ENCODE results near the gene ATOSB.

Gene ATOSB

GRCh38 chr9:35096035-35096849 is 19.4 kb downstream of the ATOSB start, which contains the start of gene PIGO:
Gene PIGO, minus strand, starts transcription at chr9:35096591. Its CDS starts 1,026 bp downstream, at chr9:35095565.
- DNase-seq (ENCODE audit: low read depth), result no peak
- H3K4me3 ChIP-seq (ENCODE audit: low read depth, low read length), result peak within 1 kb of the TSS; percentile 98

GRCh38 chr9:35091536-35091935 is 24.1 kb downstream of the ATOSB start:
- DNase-seq (ENCODE audit: low read depth), result no peak
- H3K4me3 ChIP-seq (ENCODE audit: low read depth, low read length), result no peak overlapping the region

DNA sequence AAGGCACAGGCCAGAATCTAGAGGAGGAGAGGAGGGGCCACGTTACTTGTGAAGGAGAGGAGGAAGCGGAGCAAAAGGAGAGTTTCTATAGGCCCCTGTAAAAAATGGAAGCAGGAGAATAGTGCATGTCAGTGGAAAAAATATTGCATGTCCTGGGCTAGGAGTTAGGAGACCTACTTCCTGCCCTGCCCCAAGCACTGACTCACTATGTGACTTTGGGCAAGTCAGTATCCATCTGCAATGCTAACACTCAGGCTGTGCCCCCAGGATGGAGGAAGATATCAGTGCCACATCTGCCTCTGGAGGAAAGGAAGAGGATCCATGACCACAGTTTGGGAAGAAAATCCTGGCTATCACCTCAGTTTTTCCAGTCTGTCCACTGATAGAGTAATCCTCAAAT is 26.2 kb downstream of the ATOSB start:
- no peak overlapping the region for H3K4me3 ChIP-seq (ENCODE audit: low read depth, low read length)
- no peak for DNase-seq (ENCODE audit: low read depth)

DNA sequence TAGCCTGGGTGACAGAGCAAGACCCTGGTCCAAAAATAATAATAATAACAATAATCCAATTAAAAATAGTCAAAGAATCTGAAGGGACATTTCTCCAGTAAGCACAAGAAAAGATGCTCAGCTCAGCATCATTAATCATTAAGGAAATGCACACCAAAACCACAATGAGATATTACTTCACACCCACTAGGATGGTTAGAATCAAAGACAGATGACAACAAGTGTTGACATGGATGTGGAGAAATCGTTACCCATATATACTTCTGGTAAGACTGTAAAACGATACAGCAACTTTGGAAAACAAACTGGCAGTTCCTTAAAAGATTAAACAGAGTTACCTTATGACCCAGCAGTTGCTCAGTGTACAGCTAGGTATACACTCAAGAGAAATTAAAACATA is 30.6 kb downstream of the ATOSB start:
- DNase-seq (ENCODE audit: low read depth), result no peak

GRCh38 chr9:35079426-35080341 is 36.0 kb downstream of the ATOSB start, which contains the start of gene FANCG:
Gene FANCG, minus strand, starts transcription at chr9:35079942. Its CDS starts 418 bp downstream, at chr9:35079524.
- peak; percentile 76 for DNase-seq (ENCODE audit: low read depth)
- peak within 1 kb of the TSS; percentile 83 for H3K4me3 ChIP-seq (ENCODE audit: low read depth, low read length)

More for the DNA sequence above, 30.6 kb downstream of the ATOSB start:
- H3K4me3 ChIP-seq (ENCODE audit: low read depth, low read length), result no peak overlapping the region

DNA sequence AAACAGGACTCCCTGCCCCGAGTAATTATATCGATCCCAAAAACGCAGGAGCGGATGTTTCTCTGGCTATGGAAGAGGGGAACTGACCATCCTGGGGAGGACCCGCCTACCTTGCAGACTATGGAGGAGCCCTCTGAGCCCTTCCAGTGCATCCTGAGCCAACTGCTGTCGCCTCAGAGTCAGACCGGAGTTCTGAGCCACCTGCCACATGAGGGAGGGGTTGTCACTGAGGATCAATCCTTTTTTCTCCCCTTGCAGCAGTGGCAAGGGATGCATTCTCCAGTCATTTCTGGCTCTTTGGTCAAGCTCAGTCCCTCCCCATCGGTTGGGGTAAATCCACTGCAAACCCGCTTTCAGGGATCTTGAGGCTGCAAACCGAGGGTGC is 36.6 kb downstream of the ATOSB start:
- H3K4me3 ChIP-seq (ENCODE audit: low read depth, low read length), result peak overlapping the region; percentile 83
- DNase-seq (ENCODE audit: low read depth), result no peak

GRCh38 chr9:35078066-35078465 is 37.6 kb downstream of the ATOSB start:
- H3K4me3 ChIP-seq (ENCODE audit: low read depth, low read length), result peak overlapping the region; percentile 83
- no peak for DNase-seq (ENCODE audit: low read depth)

- no peak overlapping the region for H3K4me3 ChIP-seq (ENCODE audit: low read depth, low read length)
- no peak for DNase-seq (ENCODE audit: low read depth)
Measured at GRCh38 chr9:35076848-35077247, 38.8 kb downstream of the ATOSB start.

DNA sequence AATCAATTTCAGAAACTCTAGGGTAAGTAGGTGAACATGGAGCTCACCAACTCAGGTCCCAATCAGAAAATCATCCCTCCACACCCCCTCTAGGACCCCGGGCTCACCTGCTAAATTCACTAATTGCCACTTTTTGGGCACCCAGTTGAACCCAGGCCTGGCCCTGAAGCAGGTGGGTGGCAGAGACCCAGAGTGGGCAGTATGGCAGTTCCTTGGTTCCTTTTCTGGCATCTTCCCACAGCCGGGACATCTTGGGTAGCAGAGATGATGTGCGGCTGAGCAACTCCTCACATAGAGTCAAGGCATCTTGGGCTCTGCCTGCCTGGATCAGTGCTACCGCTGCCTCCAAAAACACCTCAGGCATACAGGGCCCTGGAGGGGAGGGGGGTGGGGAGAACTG is 40.3 kb downstream of the ATOSB start:
- no peak for DNase-seq (ENCODE audit: low read depth)
- H3K4me3 ChIP-seq (ENCODE audit: low read depth, low read length), result no peak overlapping the region

DNA sequence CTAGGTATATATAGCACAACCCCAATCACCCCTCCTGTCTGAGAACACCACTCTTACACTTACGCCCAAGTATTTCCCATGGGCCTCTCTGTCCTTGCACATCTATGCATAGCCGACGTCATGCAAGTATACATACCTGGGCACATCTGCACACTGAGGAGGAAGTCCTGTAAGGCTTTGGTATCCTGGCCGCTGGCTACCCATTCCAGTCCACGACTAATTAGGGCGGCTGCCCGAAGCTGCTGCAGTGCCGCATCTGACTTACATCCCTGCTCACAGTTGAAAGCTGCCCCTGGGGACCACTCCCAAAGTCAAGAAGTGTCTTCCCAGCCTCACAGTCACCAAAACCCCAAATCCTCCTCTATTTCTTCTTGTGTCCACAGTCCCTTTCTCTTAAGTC is 40.9 kb downstream of the ATOSB start:
- H3K4me3 ChIP-seq (ENCODE audit: low read depth, low read length), result no peak overlapping the region
- no peak for DNase-seq (ENCODE audit: low read depth)

DNA sequence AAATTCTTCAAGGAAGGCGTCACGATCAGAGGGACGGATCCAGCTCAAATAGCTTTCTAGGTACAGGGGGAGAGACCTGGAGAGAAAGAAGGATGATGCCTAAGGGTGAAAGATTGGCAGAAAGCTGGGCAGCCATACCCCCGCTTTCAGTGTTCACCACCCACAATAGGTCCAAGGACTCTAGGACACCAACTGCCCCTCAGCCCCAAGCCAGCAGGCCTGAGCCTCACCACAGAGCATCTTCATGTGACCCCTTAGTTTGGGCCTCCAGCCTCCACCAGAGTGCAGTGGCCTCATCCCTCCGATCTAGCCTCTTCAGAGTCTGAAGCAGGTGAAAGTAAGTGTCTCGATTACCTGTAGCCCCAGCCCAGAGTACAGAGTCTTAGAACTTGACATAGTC is 41.5 kb downstream of the ATOSB start:
- no peak overlapping the region for H3K4me3 ChIP-seq (ENCODE audit: low read depth, low read length)
- DNase-seq (ENCODE audit: low read depth), result no peak

DNA sequence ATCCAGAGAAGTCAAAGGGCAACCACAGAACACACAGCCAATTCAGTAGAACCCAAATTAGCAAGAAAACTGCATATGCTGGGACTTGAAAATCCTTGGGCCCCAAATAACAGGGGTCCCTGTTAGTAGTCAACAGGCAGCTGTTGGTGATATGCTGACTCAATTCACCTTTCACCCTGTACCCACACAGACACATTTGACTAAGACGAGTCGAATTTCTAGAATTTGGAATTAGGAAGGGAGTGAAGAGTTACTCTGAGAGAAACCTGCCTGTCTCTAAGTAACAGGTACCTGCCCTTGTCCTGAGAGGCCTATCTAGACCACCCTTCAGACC is 42.4 kb downstream of the ATOSB start:
- no peak for DNase-seq (ENCODE audit: low read depth)
- peak overlapping the region; percentile 30 for H3K4me3 ChIP-seq (ENCODE audit: low read depth, low read length)

DNA sequence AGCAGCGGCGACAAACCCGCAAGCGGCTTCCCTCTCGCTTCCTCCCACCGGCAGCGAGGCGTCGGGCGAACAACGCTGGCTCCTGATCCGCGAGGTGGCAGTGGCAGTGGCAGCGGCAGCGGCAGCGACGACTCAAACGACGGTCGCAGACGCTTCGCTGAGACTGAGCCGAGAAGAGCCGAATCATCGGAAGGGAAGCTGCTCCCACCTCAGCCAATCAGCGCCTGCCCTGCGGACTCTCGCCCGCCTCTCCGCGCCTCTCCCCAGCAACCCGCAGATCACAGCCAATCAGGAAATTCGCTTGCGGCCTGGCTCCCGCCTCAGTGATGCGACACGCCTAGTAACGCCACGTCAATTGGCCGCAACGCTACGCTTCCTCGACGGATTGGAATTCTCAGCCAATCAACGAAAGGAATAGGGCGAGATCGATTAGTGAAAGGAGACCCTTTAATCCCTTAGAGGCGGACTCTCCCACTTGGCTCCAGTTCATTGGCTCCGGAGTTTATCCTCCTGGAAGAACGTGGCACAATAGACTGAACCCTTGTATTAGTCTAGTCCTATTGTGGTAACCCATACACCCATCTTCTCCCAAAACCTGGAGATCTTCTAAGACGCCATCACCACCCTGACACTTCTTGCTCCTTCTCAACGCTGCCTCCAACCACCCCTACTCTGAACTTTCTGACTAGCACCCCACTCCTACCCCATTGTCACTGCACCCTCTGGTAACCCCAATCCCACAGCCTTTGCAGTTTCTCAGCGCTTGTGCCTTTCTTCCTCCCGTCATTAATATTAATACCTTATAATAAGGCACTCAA is 43.0 kb downstream of the ATOSB start, which contains the start of gene VCP:
VCP (minus strand) TSS at position 165 of the 818 bp plus-strand sequence. CDS start 272 bp downstream, outside the sequence.
- peak; percentile 98 for DNase-seq (ENCODE audit: low read depth)
- H3K4me3 ChIP-seq (ENCODE audit: low read depth, low read length), result peak within 1 kb of the TSS; percentile 92

DNA sequence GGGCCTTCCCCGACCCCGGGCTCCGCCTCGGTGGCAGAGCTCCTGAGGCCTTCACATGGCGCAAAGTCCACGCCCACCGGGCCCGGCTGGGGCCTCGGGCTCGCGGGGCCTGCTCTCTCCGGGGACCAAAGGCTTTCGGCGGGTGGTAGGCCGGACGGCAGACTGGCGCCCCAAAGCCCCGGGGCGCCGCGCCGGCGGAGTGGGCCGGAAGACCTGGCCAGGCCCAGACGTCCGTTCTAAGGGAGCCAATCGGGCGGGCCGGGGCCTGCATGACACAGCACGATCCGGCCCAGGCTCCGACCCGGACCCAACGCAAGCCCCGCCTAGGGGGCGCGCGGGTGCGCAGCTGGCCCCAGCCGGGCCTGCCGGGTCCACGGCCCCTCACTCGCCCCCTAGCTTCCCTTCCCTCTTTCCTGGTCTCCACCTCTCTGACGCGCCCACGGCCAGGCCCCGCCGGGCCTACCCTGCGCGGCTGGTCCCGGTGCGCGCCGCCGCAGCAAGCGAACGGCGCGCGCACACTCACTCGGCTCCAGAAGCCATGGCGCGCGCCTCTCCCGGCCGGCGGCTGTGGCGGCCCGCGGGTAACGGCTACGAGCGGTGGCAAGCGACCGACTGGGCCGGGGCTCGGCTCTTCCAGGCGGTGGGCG is 43.7 kb downstream of the ATOSB start:
- peak overlapping the region; percentile 92 for H3K4me3 ChIP-seq (ENCODE audit: low read depth, low read length)
- DNase-seq (ENCODE audit: low read depth), result peak; percentile 63

DNA sequence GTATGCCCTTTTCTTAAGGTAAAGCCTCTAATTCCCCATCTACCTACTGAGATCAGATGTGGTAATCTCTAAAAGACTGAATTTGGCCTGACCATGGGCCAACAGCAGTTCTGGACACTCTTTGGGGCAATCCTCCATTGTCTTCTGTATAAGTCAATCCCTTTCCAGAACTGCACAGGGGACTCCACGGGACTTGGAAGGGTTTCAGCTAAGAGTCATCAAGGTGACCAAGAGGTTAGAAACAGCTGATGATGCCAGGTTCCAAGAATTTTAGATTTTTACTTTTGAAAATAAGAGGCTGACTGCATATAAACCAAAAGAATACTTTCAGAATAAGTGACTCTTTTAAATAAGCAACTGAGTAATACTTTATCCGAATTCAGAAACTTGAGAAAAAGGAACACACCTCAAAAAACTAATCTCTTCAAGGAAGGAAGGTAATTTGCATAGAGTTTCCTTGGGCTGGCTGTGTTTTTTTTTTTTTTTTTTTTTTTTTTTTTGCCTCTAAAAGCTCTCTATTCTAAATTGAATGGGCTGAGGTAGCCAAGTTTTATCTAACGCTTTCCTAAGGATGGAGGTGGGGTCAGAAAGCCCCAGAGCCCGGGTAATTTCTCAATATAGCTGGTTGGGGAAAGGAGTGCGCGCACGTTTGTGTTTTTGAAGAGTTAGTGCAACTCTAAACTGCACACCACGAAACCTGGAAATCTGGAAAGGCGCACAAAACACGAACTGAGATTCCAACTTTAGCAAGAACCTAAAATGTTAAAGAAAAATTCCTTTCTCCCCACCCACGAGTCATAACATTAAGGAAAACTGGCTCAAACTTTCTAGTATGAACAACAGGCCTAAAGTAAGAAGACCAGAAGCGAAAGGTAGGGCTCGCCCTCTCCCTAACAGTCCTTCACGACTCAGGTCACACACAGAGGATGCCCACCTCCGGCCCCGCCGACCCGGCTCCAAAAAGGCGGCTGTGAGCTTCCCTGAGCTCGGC is 44.5 kb downstream of the ATOSB start:
- no peak for DNase-seq (ENCODE audit: low read depth)

DNA sequence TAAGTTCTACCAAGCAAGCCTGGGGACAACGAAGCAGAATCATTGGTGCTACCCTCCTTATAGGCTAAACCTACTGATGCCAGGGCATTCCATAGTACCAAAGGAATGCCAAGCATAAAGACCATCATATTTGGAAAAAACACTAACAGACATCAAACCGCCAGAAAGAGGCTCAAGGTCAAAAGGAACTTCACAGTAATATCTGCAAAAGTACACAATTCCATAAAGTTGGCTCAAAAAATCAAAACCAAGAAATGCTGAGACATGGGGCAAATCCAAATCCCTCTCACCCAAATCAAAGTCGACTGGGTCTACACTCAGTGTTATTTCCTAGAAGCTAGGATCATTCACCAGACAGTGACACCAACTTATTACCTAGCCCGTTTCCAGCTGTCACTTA is 46.6 kb downstream of the ATOSB start:
- no peak overlapping the region for H3K4me3 ChIP-seq (ENCODE audit: low read depth, low read length)
- no peak for DNase-seq (ENCODE audit: low read depth)

More for the DNA sequence above, 44.5 kb downstream of the ATOSB start:
- H3K4me3 ChIP-seq (ENCODE audit: low read depth, low read length), result peak overlapping the region; percentile 92

DNA sequence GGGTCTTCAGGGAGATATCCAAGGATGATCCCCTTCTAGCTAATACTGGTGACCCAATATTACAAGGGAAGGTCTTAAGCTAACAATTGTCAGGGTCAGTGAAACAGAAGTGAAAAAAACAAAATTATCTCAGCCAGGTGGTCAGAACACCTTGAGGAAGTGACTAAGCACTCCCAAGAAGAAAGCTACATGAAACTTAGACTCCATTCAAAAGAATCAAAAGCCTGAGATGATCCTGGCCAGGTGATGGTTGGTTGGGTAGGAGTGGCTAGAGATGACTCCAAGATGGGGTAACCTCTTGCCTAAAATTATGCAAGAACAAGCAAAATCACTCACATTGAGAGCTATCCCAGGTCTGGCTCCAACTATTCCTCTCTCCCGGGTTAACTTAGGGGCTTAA is 48.6 kb downstream of the ATOSB start:
- no peak for DNase-seq (ENCODE audit: low read depth)
- H3K4me3 ChIP-seq (ENCODE audit: low read depth, low read length), result no peak overlapping the region

Data from skeletal muscle cell (primary cell).